Endothelial cell of umbilical vein (primary cell): ENCODE measurements around the gene SLC46A1. TPM values are rescaled to one million over a fixed set of nuclear protein-coding genes. Genes with fewer than 3 reads are reported as not detected.

Source experiments
- BruUV-seq: library from RNA; stranded (reverse); fragments of 400-500 nt; replicated peaks from 2 replicates; lab custom pipeline; 2021; lab: Mats Ljungman, UMichigan
- CTCF ChIA-PET: fragments of 300-600, 350-600 bp; sonication (Branson Sonifier 250); formaldehyde crosslinking; loops from one replicate; lab custom pipeline; 2021; ENCODE audit warnings: antibody characterized with exemption, inconsistent platforms; lab: Charles Lee
- POLR2A ChIA-PET: fragments of 300-600, 350-600 bp; sonication (Branson Sonifier 250); formaldehyde crosslinking; loops from one replicate; lab custom pipeline; 2021; ENCODE audit warnings: antibody characterized with exemption, inconsistent platforms; lab: Charles Lee
- DNase-seq: peaks from one replicate; pipeline ENCODE4 v3.0.0-alpha.2; 2011; ENCODE audit warnings: low read depth, low spot score
- FAIRE-seq: peaks from 2 replicates; lab custom pipeline; 2011; peaks lifted over from hg19 to GRCh38; lab: Jason Lieb, UNC
- H2AFZ ChIP-seq: 2 replicates; pipeline ENCODE4 v1.6.0; 2012; ENCODE audit warnings: low read depth, low read length, control low read depth, inconsistent platforms
- H3K27ac ChIP-seq: 2 replicates; pipeline ENCODE4 v1.5.1; 2011; ENCODE audit warnings: low read depth, mild to moderate bottlenecking, control low read depth, low read length, moderate library complexity; ENCODE audit not compliant: insufficient read depth
- H3K27me3 ChIP-seq, 2 experiments: 2 replicates each; pipeline versions ENCODE4 v1.6.0 to v1.6.1; 2011; ENCODE audit warnings: low read length in 2 of 2, mixed read lengths in 1 of 2; ENCODE audit not compliant: control insufficient read depth in 2 of 2, insufficient read depth in 2 of 2
- H3K36me3 ChIP-seq, 2 experiments: 2 replicates in 1 of 2; 3 replicates in 1 of 2; pipeline ENCODE4 v1.5.1; 2011; ENCODE audit warnings: low read length in 2 of 2, mild to moderate bottlenecking in 1 of 2, moderate library complexity in 1 of 2; ENCODE audit not compliant: control insufficient read depth in 2 of 2, insufficient read depth in 2 of 2; ENCODE audit errors: extremely low read depth in 1 of 2
- H3K4me1 ChIP-seq: 3 replicates; pipeline ENCODE4 v1.5.1; 2011; ENCODE audit warnings: mild to moderate bottlenecking, low read length; ENCODE audit not compliant: control insufficient read depth, insufficient read depth; ENCODE audit errors: extremely low read depth
- H3K4me2 ChIP-seq: 2 replicates; pipeline ENCODE4 v1.6.1; 2011; ENCODE audit warnings: low read length, control low read depth, mixed read lengths; ENCODE audit not compliant: insufficient read depth
- H3K4me3 ChIP-seq, 3 experiments: fragments of 200-600 bp in 1 of 3; sonication (generic), shearing (Covaris generic) in 1 of 3; replicated peaks in 1 of 3; 2 replicates each; pipeline ENCODE4 v1.5.1; 2011 to 2016; ENCODE audit warnings: control low read depth in 3 of 3, low read length in 3 of 3, mild to moderate bottlenecking in 2 of 3, inconsistent platforms in 1 of 3, low read depth in 1 of 3, moderate library complexity in 1 of 3; ENCODE audit not compliant: insufficient read depth in 1 of 3
- H3K79me2 ChIP-seq: 2 replicates; pipeline ENCODE4 v1.6.0; 2012; ENCODE audit warnings: low read length, inconsistent platforms; ENCODE audit not compliant: control insufficient read depth, insufficient read depth
- H3K9ac ChIP-seq: replicated peaks from 2 replicates; pipeline ENCODE3; 2011; ENCODE audit warnings: low read length, control low read depth; ENCODE audit not compliant: insufficient read depth; ENCODE audit errors: extremely low read depth
- H3K9me1 ChIP-seq: replicated peaks from 3 replicates; pipeline ENCODE4 v1.6.0; 2011; ENCODE audit warnings: mild to moderate bottlenecking, low read length; ENCODE audit not compliant: control insufficient read depth, insufficient read depth; ENCODE audit errors: extremely low read depth
- H3K9me3 ChIP-seq: replicated peaks from 2 replicates; pipeline ENCODE4 v1.5.1; 2012; ENCODE audit warnings: low read length, inconsistent platforms; ENCODE audit not compliant: control insufficient read depth, insufficient read depth
- H4K20me1 ChIP-seq: replicated peaks from 2 replicates; pipeline ENCODE3; 2011; ENCODE audit warnings: mild to moderate bottlenecking, low read length; ENCODE audit not compliant: control insufficient read depth, insufficient read depth; ENCODE audit errors: extremely low read depth
- CTCF ChIP-seq, 2 donors: IDR thresholded peaks; 1 replicate in 1 of 2; 2 replicates in 1 of 2; pipeline ENCODE4 v1.5.1; 2011; ENCODE audit warnings: low read length in 2 of 2, mild to moderate bottlenecking in 2 of 2, moderate library complexity in 2 of 2, control low read depth in 1 of 2, inconsistent platforms in 1 of 2, low read depth in 1 of 2; ENCODE audit not compliant: insufficient read depth in 1 of 2; ENCODE audit errors: extremely low read depth in 1 of 2
- EZH2 ChIP-seq: IDR thresholded peaks from 2 replicates; pipeline ENCODE4 v1.6.1; 2012; ENCODE audit warnings: borderline replicate concordance, low read depth, mild to moderate bottlenecking, moderate library complexity, low read length, inconsistent platforms; ENCODE audit not compliant: severe bottlenecking
- FOS ChIP-seq: IDR thresholded peaks from 2 replicates; pipeline ENCODE4 v1.6.1; 2011; ENCODE audit warnings: mild to moderate bottlenecking, low read length, moderate library complexity, borderline replicate concordance; ENCODE audit not compliant: insufficient read depth
- GATA2 ChIP-seq: IDR thresholded peaks from 2 replicates; pipeline ENCODE4 v1.7.0; 2011; ENCODE audit warnings: low read depth, mild to moderate bottlenecking, moderate library complexity, mixed read lengths, low read length; ENCODE audit not compliant: insufficient read length, insufficient read depth
- JUN ChIP-seq: IDR thresholded peaks from 2 replicates; pipeline ENCODE4 v1.6.1; 2011; ENCODE audit warnings: borderline replicate concordance, low read depth; ENCODE audit not compliant: insufficient read length, insufficient read depth
- MYC ChIP-seq: IDR thresholded peaks from one replicate; pipeline ENCODE4 v1.6.1; 2011; ENCODE audit warnings: mild to moderate bottlenecking, low read depth, low read length
- POLR2A ChIP-seq: IDR thresholded peaks from 2 replicates; pipeline ENCODE4 v1.6.1; 2012; ENCODE audit warnings: low read depth, mild to moderate bottlenecking, control low read depth, low read length
- POLR2AphosphoS5 ChIP-seq: IDR thresholded peaks from 2 replicates; pipeline ENCODE4 v1.6.1; 2012; ENCODE audit warnings: low read depth, mild to moderate bottlenecking, control low read depth, low read length, moderate library complexity; ENCODE audit not compliant: insufficient read depth
- dilution Hi-C: fragments of 300-500 bp; cut with MboI; formaldehyde crosslinking; loops from one replicate; pipeline ENCODE4 v1.15.0; 2019; ENCODE audit warnings: low sequenced_read_pairs; ENCODE audit not compliant: extremely low pct_ligation_motif_present
- intact Hi-C: fragments of 100-400 bp; cut with micrococcal nuclease; formaldehyde crosslinking; loops from one replicate; pipeline ENCODE4 v1.10.0; 2022
- polyA plus RNA-seq, 4 experiments: library from polyadenylated mRNA; depleted of rRNA in 3 of 4; stranded (reverse) in 3 of 4; unstranded in 1 of 4; fragments of >200 nt; gene quantifications; 2 replicates each; pipeline versions ENCODE4 v1.2.1 to v1.2.3, GENCODE V29; 2011 to 2012; ENCODE audit warnings: missing spikeins in 1 of 4
- total RNA-seq: library from RNA; stranded (reverse); gene quantifications from 2 replicates; pipeline ENCODE4 v1.2.3, GENCODE V29; 2021
- TF ChIP-seq, protein P1 (sequence below): IDR thresholded peaks from 2 replicates; pipeline ENCODE4 v1.6.1; 2011; ENCODE audit not compliant: insufficient read depth, insufficient read length

Gene SLC46A1
- total and polyA plus RNA-seq, 2 donors (not counting 3 experiments of a cell fraction or from before 2014, with no cell fraction given), result 2.6 to 4.1 TPM

- Histone ChIP-seq H3K9me1 (no peaks in the 10 kb centered on the region), H3K27me3 (no peaks in the 10 kb centered on the region), H3K9me3 (no peaks in the 10 kb centered on the region), H3K9ac (no peak overlapping the region), H2AFZ (no peak overlapping the region), H3K4me2 (no peak overlapping the region), H3K79me2 (no peaks in the 10 kb centered on the region), H3K4me3 (no peak overlapping the region), H4K20me1 (no peaks in the 10 kb centered on the region), H3K36me3 (peaks cover 19 to 34% of the 10 kb centered on the region in 2 experiments), H3K27ac (no peak overlapping the region), H3K4me1 (peaks cover 29% of the 10 kb centered on the region)
- DNase-seq, result no peak
- dilution Hi-C loops, result no loop called here
- no peak for TF ChIP-seq JUN
- TF ChIP-seq EZH2, result no peak
- TF ChIP-seq MYC, result no peak
- no peak for TF ChIP-seq CTCF (IDR thresholded peaks at IDR 0.05; ENCODE audit: extremely low read depth in 1 of 2, insufficient read depth in 1 of 2, low read depth in 1 of 2, low read length in 2 of 2)
- TF ChIP-seq POLR2AphosphoS5, result no peak
- TF ChIP-seq GATA2, result no peak
- TF ChIP-seq FOS, result no peak
- no peak for TF ChIP-seq POLR2A
- TF ChIP-seq, protein P1, sequence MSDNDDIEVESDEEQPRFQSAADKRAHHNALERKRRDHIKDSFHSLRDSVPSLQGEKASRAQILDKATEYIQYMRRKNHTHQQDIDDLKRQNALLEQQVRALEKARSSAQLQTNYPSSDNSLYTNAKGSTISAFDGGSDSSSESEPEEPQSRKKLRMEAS, result no peak
- POLR2A ChIA-PET, result no interaction called here
- no TSS peak for BruUV-seq
- intact Hi-C loops, result loop anchor here (10.0 kb wide), 1 partner anchor 1095 kb away; no protein-coding TSS in a partner anchor
- FAIRE-seq, result no peak
- CTCF ChIA-PET, result interaction anchor here (1.1 kb wide), 1 partner anchor 66 kb away, joined by 3 read pairs; no protein-coding TSS in a partner anchor
Observed at GRCh38 chr17:28350271-28350670, 55.7 kb downstream of the SLC46A1 start.
